GM18951 (cell line): ENCODE measurements around the gene SMAD7.

Source experiments
- POLR2A ChIP-seq: IDR thresholded peaks from 4 replicates; pipeline ENCODE4 v1.6.1; 2011; ENCODE audit warnings: mild to moderate bottlenecking; ENCODE audit not compliant: insufficient read length, insufficient read depth; ENCODE audit errors: extremely low read depth
- in situ Hi-C: fragments of 300-500 bp; cut with MboI; formaldehyde crosslinking; loops from one replicate; pipeline ENCODE4 v1.12.0; 2022; ENCODE audit warnings: low sequenced_read_pairs, mixed read lengths, inconsistent platforms; ENCODE audit not compliant: unreplicated experiment

Gene SMAD7

GRCh38 chr18:48924630-48925490 lies 25.9 kb downstream of the SMAD7 start:
- TF ChIP-seq POLR2A: peak; percentile 37
- in situ Hi-C loops: no loop called here

GRCh38 chr18:48923746-48924629 lies 26.8 kb downstream of the SMAD7 start:
- TF ChIP-seq POLR2A: no peak
- in situ Hi-C loops: no loop called here

- in situ Hi-C loops: no loop called here
- TF ChIP-seq POLR2A: no peak
Observed at GRCh38 chr18:48922801-48923730, 27.7 kb downstream of the SMAD7 start.

- in situ Hi-C loops: no loop called here
- no peak for TF ChIP-seq POLR2A
Observed at GRCh38 chr18:48922226-48922800, 28.5 kb downstream of the SMAD7 start.

GRCh38 chr18:48921305-48922225 lies 29.2 kb downstream of the SMAD7 start:
- TF ChIP-seq POLR2A: no peak
- in situ Hi-C loops: no loop called here

- TF ChIP-seq POLR2A: no peak
- in situ Hi-C loops: no loop called here
Observed at GRCh38 chr18:48920408-48921038, 30.2 kb downstream of the SMAD7 start.

GRCh38 chr18:48919547-48919946 lies 31.2 kb downstream of the SMAD7 start:
- in situ Hi-C loops: no loop called here
- no peak for TF ChIP-seq POLR2A

- in situ Hi-C loops: no loop called here
Observed at GRCh38 chr18:48918660-48919456, 31.9 kb downstream of the SMAD7 start.

GRCh38 chr18:48917579-48918517 lies 32.9 kb downstream of the SMAD7 start:
- TF ChIP-seq POLR2A: no peak
- in situ Hi-C loops: no loop called here

More at GRCh38 chr18:48918660-48919456, 31.9 kb downstream of the SMAD7 start:
- no peak for TF ChIP-seq POLR2A
